WTC11 (cell line): Measurements from ENCODE around the gene RDH11. TPM values are rescaled to one million over a fixed set of nuclear protein-coding genes. Genes with fewer than 3 reads are reported as not detected.

Experiments
- ATAC-seq: fragments of 200-7000 bp; cut with Tn5 transposase; 2 replicates; pipeline ENCODE4 v1.10.0; 2021; ENCODE audit warnings: mild to moderate bottlenecking, moderate library complexity
- CTCF ChIA-PET: fragments of 300-600 bp; sonication (Branson Sonifier 250); formaldehyde crosslinking; loops from one replicate; lab custom pipeline; 2021; ENCODE audit warnings: antibody characterized with exemption; lab: Charles Lee
- POLR2A ChIA-PET: fragments of 350-600 bp; sonication (Branson Sonifier 250); formaldehyde crosslinking; loops from one replicate; lab custom pipeline; 2021; ENCODE audit warnings: antibody characterized with exemption; lab: Charles Lee
- DNase-seq: peaks from one replicate; pipeline ENCODE4 v3.0.0; 2021; ENCODE audit warnings: low spot score
- H3K27ac Mint-ChIP-seq: 2 replicates; pipeline ENCODE4 v1.8.0; 2021; ENCODE audit warnings: mixed read lengths
- H3K27me3 Mint-ChIP-seq: 2 replicates; pipeline ENCODE4 v1.8.0; 2021; ENCODE audit warnings: low read depth, mild to moderate bottlenecking, moderate library complexity, mixed read lengths
- H3K36me3 Mint-ChIP-seq: 2 replicates; pipeline ENCODE4 v1.8.0; 2021; ENCODE audit warnings: mixed read lengths
- H3K4me1 Mint-ChIP-seq: 2 replicates; pipeline ENCODE4 v1.8.0; 2022; ENCODE audit warnings: mixed read lengths
- H3K4me3 Mint-ChIP-seq: 2 replicates; pipeline ENCODE4 v1.8.0; 2021; ENCODE audit warnings: mild to moderate bottlenecking, moderate library complexity, mixed read lengths
- H3K9me3 Mint-ChIP-seq: 2 replicates; pipeline ENCODE4 v1.8.0; 2021; ENCODE audit warnings: mixed read lengths
- ATF1 ChIP-seq: sonication (generic); formaldehyde crosslinking; IDR thresholded peaks from 2 replicates; pipeline ENCODE4 v1.8.1; 2023; ENCODE audit warnings: mild to moderate bottlenecking, moderate library complexity, missing genetic modification reagents
- CREB1 ChIP-seq: sonication (generic); formaldehyde crosslinking; IDR thresholded peaks from 2 replicates; pipeline ENCODE4 v1.8.0; 2023; ENCODE audit warnings: mild to moderate bottlenecking, missing genetic modification reagents
- ELF4 ChIP-seq: sonication (generic); formaldehyde crosslinking; IDR thresholded peaks from 2 replicates; pipeline ENCODE4 v1.8.1; 2022; ENCODE audit warnings: low read depth, mild to moderate bottlenecking, moderate library complexity, missing genetic modification reagents
- FOXJ3 ChIP-seq: sonication (generic); formaldehyde crosslinking; IDR thresholded peaks from 2 replicates; pipeline ENCODE4 v1.9.0; 2021; ENCODE audit warnings: missing genetic modification reagents, mild to moderate bottlenecking, borderline replicate concordance
- FOXK1 ChIP-seq: sonication (generic); formaldehyde crosslinking; IDR thresholded peaks from 2 replicates; pipeline ENCODE4 v1.8.0; 2022; ENCODE audit warnings: mild to moderate bottlenecking, moderate library complexity, missing genetic modification reagents
- GABPB1 ChIP-seq: sonication (generic); formaldehyde crosslinking; IDR thresholded peaks from 2 replicates; pipeline ENCODE4 v1.8.1; 2023; ENCODE audit warnings: mild to moderate bottlenecking, missing genetic modification reagents
- HMGA2 ChIP-seq: fragments of 250-450 bp; sonication (Bioruptor Pico); IDR thresholded peaks from 2 replicates; pipeline ENCODE4 v1.4.0; 2021; ENCODE audit warnings: mild to moderate bottlenecking, moderate library complexity
- IRF2 ChIP-seq: sonication (generic); formaldehyde crosslinking; IDR thresholded peaks from 2 replicates; pipeline ENCODE4 v1.8.0; 2022; ENCODE audit warnings: low read depth, missing genetic modification reagents, borderline replicate concordance
- NFATC4 ChIP-seq: fragments of 250-450 bp; sonication (Bioruptor Pico); IDR thresholded peaks from 2 replicates; pipeline ENCODE4 v1.9.0; 2021; ENCODE audit warnings: mild to moderate bottlenecking
- NFYB ChIP-seq: sonication (generic); formaldehyde crosslinking; conservative IDR thresholded peaks from 2 replicates; pipeline ENCODE4 v1.8.0; 2022; ENCODE audit warnings: low read depth, missing genetic modification reagents
- OVOL2 ChIP-seq: fragments of 250-450 bp; sonication (Bioruptor Pico); IDR thresholded peaks from 2 replicates; pipeline ENCODE4 v1.9.0; 2021; ENCODE audit warnings: mild to moderate bottlenecking, borderline replicate concordance
- SP1 ChIP-seq: sonication (generic); formaldehyde crosslinking; conservative IDR thresholded peaks from 2 replicates; pipeline ENCODE4 v1.8.1; 2022; ENCODE audit warnings: missing genetic modification reagents
- ZNF671 ChIP-seq: fragments of 250-450 bp; sonication (Bioruptor Pico); IDR thresholded peaks from 2 replicates; pipeline ENCODE4 v1.8.0; 2021; ENCODE audit warnings: mild to moderate bottlenecking
- total RNA-seq: library from RNA; stranded (reverse); gene quantifications from 3 replicates; pipeline ENCODE4 v1.2.3, GENCODE V29; 2021
- TF ChIP-seq, protein P1 (sequence below): sonication (generic); formaldehyde crosslinking; IDR thresholded peaks from 2 replicates; pipeline ENCODE4 v1.8.0; 2022; ENCODE audit warnings: mild to moderate bottlenecking, missing genetic modification reagents
- TF ChIP-seq, protein P2 (sequence below): sonication (generic); formaldehyde crosslinking; IDR thresholded peaks from 2 replicates; pipeline ENCODE4 v1.8.1; 2023; ENCODE audit warnings: mild to moderate bottlenecking, missing genetic modification reagents, borderline replicate concordance
- TF ChIP-seq, protein P3 (sequence below): fragments of 200-600 bp; IDR thresholded peaks from 2 replicates; pipeline ENCODE4 v1.8.0; 2022; ENCODE audit warnings: antibody characterized with exemption
- TF ChIP-seq, protein P4 (sequence below): sonication (generic); formaldehyde crosslinking; IDR thresholded peaks from 2 replicates; pipeline ENCODE4 v1.8.1; 2022; ENCODE audit warnings: low read depth, missing genetic modification reagents, borderline replicate concordance
- TF ChIP-seq, protein P5 (sequence below): sonication (generic); formaldehyde crosslinking; IDR thresholded peaks from 2 replicates; pipeline ENCODE4 v1.8.1; 2022; ENCODE audit warnings: mild to moderate bottlenecking, missing genetic modification reagents, moderate library complexity, borderline replicate concordance

The RDH11 gene
- total RNA-seq, 1 experiment from 2014 or later, result 103 TPM

DNA sequence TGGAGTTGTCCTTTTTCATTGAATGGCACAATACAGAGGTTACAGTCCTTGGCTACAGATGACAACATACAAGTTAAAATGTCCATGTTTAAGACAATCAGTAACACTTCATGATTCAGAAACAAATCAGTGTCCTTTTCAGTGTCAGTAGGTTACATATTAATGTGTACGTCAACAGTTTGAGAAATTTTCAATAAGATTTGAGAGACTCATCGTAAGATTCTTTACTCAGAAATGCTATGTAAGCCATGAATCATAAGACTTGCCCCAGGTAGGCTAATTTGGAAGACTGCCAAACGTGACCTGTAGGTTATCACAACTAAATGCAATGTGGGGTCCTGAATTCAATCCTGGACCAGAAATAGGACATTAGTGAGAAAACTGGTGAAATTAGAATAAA is 9.6 kb upstream of the RDH11 start:
- ChIA-PET POLR2A (interaction anchor here (0.6 to 1.9 kb wide), 5 partner anchors 10 to 178 kb away, joined by 3 to 20 read pairs (median 5); partner anchors contain the start of gene RDH11), CTCF (interaction anchor here (0.8 to 3.7 kb wide), 31 partner anchors 8 to 370 kb away, joined by 3 to 75 read pairs (median 6); partner anchors contain the start of genes ARG2, PIGH, RDH11 and VTI1B)
- TF ChIP-seq HMGA2 (CRISPR knock-in tag), result no peak
- no peak for TF ChIP-seq NFATC4 (CRISPR knock-in tag)
- H3K27ac Mint-ChIP-seq, result no peak overlapping the region
- H3K4me3 Mint-ChIP-seq, result no peak overlapping the region
- H3K36me3 Mint-ChIP-seq, result peaks cover 17% of the 10 kb centered on the region
- 0 out of 2 replicates have a peak, but pooled peaks cover 3% of the 10 kb centered on the region for H3K4me1 Mint-ChIP-seq
- ATAC-seq (no peak), DNase-seq (no peak)
- H3K9me3 Mint-ChIP-seq, result peaks cover 24% of the 10 kb centered on the region
- no peaks in the 10 kb centered on the region for H3K27me3 Mint-ChIP-seq

DNA sequence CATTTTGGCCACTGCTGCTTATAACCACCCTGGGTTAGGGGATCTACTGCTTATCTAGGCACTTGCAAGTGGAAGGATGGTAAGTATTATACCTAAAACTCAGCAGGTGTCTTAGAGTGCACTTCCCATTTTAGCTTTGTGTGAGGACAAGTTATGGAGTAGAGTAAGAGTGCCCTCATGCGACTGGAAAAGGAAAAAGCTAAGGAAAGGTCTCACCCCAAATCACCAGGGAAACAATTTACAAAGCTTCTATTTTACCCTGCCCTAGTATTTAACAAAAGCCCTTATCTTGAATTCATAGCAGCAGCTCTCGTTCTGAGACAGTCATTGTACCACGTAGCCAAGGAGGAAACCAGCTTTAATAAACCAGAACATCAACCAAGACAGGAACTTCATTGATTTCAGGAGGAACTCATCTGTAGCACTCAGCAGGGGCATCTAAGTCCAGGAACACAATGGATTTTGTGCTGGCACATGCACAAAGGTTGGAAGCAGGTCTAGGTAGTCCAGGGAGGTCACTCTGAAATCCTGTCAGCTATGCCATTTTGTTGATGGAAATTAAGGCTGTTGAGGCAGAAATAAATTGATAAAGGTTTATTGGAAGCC is 9.0 kb upstream of the RDH11 start:
- H3K27me3 Mint-ChIP-seq, result no peaks in the 10 kb centered on the region
- ATAC-seq, result peak; percentile 94
- CTCF ChIA-PET, result interaction anchor here (0.6 to 3.7 kb wide), 60 partner anchors 9 to 369 kb away, joined by 3 to 75 read pairs (median 4); partner anchors contain the start of genes ARG2, ATP6V1D, PIGH and RDH11
- TF ChIP-seq GABPB1 (no peak), HMGA2 (CRISPR knock-in tag) (no peak), FOXK1 (no peak), ELF4 (no peak), ATF1 (CRISPR knock-in tag) (no peak), CREB1 (CRISPR knock-in tag) (no peak), FOXJ3 (no peak), NFYB (CRISPR knock-in tag) (no peak), IRF2 (CRISPR knock-in tag) (no peak), SP1 (CRISPR knock-in tag) (no peak), OVOL2 (CRISPR knock-in tag) (no peak), ZNF671 (CRISPR knock-in tag) (no peak)
- TF ChIP-seq, protein P1, sequence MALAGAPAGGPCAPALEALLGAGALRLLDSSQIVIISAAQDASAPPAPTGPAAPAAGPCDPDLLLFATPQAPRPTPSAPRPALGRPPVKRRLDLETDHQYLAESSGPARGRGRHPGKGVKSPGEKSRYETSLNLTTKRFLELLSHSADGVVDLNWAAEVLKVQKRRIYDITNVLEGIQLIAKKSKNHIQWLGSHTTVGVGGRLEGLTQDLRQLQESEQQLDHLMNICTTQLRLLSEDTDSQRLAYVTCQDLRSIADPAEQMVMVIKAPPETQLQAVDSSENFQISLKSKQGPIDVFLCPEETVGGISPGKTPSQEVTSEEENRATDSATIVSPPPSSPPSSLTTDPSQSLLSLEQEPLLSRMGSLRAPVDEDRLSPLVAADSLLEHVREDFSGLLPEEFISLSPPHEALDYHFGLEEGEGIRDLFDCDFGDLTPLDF (CRISPR knock-in tag), result no peak
- TF ChIP-seq, protein P2, sequence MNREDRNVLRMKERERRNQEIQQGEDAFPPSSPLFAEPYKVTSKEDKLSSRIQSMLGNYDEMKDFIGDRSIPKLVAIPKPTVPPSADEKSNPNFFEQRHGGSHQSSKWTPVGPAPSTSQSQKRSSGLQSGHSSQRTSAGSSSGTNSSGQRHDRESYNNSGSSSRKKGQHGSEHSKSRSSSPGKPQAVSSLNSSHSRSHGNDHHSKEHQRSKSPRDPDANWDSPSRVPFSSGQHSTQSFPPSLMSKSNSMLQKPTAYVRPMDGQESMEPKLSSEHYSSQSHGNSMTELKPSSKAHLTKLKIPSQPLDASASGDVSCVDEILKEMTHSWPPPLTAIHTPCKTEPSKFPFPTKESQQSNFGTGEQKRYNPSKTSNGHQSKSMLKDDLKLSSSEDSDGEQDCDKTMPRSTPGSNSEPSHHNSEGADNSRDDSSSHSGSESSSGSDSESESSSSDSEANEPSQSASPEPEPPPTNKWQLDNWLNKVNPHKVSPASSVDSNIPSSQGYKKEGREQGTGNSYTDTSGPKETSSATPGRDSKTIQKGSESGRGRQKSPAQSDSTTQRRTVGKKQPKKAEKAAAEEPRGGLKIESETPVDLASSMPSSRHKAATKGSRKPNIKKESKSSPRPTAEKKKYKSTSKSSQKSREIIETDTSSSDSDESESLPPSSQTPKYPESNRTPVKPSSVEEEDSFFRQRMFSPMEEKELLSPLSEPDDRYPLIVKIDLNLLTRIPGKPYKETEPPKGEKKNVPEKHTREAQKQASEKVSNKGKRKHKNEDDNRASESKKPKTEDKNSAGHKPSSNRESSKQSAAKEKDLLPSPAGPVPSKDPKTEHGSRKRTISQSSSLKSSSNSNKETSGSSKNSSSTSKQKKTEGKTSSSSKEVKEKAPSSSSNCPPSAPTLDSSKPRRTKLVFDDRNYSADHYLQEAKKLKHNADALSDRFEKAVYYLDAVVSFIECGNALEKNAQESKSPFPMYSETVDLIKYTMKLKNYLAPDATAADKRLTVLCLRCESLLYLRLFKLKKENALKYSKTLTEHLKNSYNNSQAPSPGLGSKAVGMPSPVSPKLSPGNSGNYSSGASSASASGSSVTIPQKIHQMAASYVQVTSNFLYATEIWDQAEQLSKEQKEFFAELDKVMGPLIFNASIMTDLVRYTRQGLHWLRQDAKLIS (CRISPR knock-in tag), result no peak
- TF ChIP-seq, protein P3, sequence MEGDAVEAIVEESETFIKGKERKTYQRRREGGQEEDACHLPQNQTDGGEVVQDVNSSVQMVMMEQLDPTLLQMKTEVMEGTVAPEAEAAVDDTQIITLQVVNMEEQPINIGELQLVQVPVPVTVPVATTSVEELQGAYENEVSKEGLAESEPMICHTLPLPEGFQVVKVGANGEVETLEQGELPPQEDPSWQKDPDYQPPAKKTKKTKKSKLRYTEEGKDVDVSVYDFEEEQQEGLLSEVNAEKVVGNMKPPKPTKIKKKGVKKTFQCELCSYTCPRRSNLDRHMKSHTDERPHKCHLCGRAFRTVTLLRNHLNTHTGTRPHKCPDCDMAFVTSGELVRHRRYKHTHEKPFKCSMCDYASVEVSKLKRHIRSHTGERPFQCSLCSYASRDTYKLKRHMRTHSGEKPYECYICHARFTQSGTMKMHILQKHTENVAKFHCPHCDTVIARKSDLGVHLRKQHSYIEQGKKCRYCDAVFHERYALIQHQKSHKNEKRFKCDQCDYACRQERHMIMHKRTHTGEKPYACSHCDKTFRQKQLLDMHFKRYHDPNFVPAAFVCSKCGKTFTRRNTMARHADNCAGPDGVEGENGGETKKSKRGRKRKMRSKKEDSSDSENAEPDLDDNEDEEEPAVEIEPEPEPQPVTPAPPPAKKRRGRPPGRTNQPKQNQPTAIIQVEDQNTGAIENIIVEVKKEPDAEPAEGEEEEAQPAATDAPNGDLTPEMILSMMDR, result no peak
- TF ChIP-seq, protein P4, sequence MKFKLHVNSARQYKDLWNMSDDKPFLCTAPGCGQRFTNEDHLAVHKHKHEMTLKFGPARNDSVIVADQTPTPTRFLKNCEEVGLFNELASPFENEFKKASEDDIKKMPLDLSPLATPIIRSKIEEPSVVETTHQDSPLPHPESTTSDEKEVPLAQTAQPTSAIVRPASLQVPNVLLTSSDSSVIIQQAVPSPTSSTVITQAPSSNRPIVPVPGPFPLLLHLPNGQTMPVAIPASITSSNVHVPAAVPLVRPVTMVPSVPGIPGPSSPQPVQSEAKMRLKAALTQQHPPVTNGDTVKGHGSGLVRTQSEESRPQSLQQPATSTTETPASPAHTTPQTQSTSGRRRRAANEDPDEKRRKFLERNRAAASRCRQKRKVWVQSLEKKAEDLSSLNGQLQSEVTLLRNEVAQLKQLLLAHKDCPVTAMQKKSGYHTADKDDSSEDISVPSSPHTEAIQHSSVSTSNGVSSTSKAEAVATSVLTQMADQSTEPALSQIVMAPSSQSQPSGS (CRISPR knock-in tag), result no peak
- TF ChIP-seq, protein P5, sequence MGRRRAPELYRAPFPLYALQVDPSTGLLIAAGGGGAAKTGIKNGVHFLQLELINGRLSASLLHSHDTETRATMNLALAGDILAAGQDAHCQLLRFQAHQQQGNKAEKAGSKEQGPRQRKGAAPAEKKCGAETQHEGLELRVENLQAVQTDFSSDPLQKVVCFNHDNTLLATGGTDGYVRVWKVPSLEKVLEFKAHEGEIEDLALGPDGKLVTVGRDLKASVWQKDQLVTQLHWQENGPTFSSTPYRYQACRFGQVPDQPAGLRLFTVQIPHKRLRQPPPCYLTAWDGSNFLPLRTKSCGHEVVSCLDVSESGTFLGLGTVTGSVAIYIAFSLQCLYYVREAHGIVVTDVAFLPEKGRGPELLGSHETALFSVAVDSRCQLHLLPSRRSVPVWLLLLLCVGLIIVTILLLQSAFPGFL (CRISPR knock-in tag), result no peak
- TF ChIP-seq, all 79 proteins: peak for 0
- no peak for DNase-seq
- H3K9me3 Mint-ChIP-seq, result peaks cover 21% of the 10 kb centered on the region
- peaks cover 11% of the 10 kb centered on the region for H3K36me3 Mint-ChIP-seq
- H3K4me3 Mint-ChIP-seq, result no peak overlapping the region
- POLR2A ChIA-PET, result interaction anchor here (0.5 to 1.9 kb wide), 7 partner anchors 9 to 1088 kb away, joined by 3 to 20 read pairs (median 4); partner anchors contain the start of genes RDH11 and ZFP36L1
- H3K4me1 Mint-ChIP-seq, result 0 out of 2 replicates have a peak, but pooled peaks cover 3% of the 10 kb centered on the region
- H3K27ac Mint-ChIP-seq, result no peak overlapping the region
